HG03439 (cell line): ENCODE measurements around the gene COL4A6.

ENCODE experiments used
- ATAC-seq: cut with Tn5 transposase; IDR thresholded peaks from one replicate; pipeline ENCODE4 v1.9.1; 2021; ENCODE audit warnings: mild to moderate bottlenecking, moderate library complexity; ENCODE audit not compliant: unreplicated experiment

Gene COL4A6

GRCh38 chrX:108163333-108164082, 274.7 kb downstream of the COL4A6 start:
- ATAC-seq = no peak

GRCh38 chrX:108162265-108162664, 276.0 kb downstream of the COL4A6 start:
- ATAC-seq = no peak

- ATAC-seq = no peak
Observed at GRCh38 chrX:108160309-108160708, 277.9 kb downstream of the COL4A6 start.

GRCh38 chrX:108159028-108159670, 279.1 kb downstream of the COL4A6 start:
- ATAC-seq = no peak

- no peak for ATAC-seq
Observed at GRCh38 chrX:108157628-108158027, 280.6 kb downstream of the COL4A6 start.

GRCh38 chrX:108156934-108157466, 281.2 kb downstream of the COL4A6 start:
- no peak for ATAC-seq

- no peak for ATAC-seq
Observed at GRCh38 chrX:108156082-108156481, 282.1 kb downstream of the COL4A6 start.

GRCh38 chrX:108148524-108148923, 289.7 kb downstream of the COL4A6 start:
- no peak for ATAC-seq

- ATAC-seq = no peak
Observed at GRCh38 chrX:108138814-108139702, 299.2 kb downstream of the COL4A6 start.

GRCh38 chrX:108134724-108135123, 303.5 kb downstream of the COL4A6 start:
- ATAC-seq = no peak

GRCh38 chrX:108132876-108133275, 305.3 kb downstream of the COL4A6 start:
- ATAC-seq = no peak

- no peak for ATAC-seq
Observed at GRCh38 chrX:108132034-108132433, 306.2 kb downstream of the COL4A6 start.

GRCh38 chrX:108131471-108131870, 306.8 kb downstream of the COL4A6 start:
- no peak for ATAC-seq

GRCh38 chrX:108130889-108131288, 307.3 kb downstream of the COL4A6 start:
- no peak for ATAC-seq

- ATAC-seq = no peak
Observed at GRCh38 chrX:108127152-108127551, 311.1 kb downstream of the COL4A6 start.

- ATAC-seq = no peak
Observed at GRCh38 chrX:108126661-108127060, 311.6 kb downstream of the COL4A6 start.

GRCh38 chrX:108123591-108124366, 314.4 kb downstream of the COL4A6 start:
- ATAC-seq = no peak

GRCh38 chrX:108122748-108123147, 315.5 kb downstream of the COL4A6 start:
- ATAC-seq = no peak

- ATAC-seq = no peak
Observed at GRCh38 chrX:108121291-108121690, 316.9 kb downstream of the COL4A6 start.

GRCh38 chrX:108117988-108118387, 320.2 kb downstream of the COL4A6 start:
- no peak for ATAC-seq
